ENCODE measurements around the gene NAT16. TPM values are rescaled to one million over a fixed set of nuclear protein-coding genes. Genes with fewer than 3 reads are reported as not detected.

The NAT16 gene
- total and polyA plus RNA-seq, 2 of the 13 experiments (the other 11 are each of a cell fraction or from before 2014, with no cell fraction given), result 0.04 TPM; not detected in 1

GRCh38 chr7:101159696-101160674 lies 20.1 kb downstream of the NAT16 start (continued):
- TF ChIP-seq LBX2 (CRISPR knock-in tag; IDR thresholded peaks at IDR 0.05; ENCODE audit: borderline replicate concordance), result no peak

DNA sequence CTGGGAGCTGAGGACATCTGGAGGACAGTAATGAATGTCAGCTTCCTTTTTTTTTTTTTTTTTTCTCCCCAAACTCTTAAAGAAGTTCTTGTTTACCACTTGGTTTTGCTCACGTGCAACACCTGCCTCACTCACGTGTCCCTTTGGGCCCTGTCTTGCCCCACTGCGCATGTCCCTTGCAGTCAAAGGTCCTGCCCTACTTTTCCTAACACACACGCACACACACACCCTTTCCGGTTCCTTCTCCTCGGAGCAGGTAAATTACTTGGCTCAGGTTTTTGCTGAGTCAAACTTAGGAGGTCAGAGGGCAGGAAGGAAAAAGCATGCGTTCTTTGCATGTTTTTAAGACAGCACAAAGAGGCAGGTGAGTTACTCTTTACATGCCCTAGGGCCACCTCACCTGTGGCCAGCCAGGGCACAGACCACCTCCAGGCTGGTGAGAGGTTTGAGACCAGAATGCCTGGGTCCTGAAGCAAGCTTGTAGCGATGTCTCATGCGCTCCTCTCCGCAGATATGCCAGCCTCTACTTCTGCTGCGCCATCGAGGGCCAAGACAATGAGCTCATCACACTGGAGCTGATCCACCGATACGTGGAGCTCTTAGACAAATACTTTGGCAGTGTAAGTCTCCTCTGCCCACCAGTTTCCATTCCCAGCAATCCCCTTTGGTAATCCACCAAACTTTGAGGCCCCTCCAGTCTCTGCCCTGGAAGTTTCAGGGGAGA lies 23.1 kb downstream of the NAT16 start:
- FAIRE-seq, result no peak
- no peak for ATAC-seq
- no peak overlapping the region for H3K4me3 ChIP-seq (replicated peaks in 1 of 3; ENCODE audit: insufficient read depth in 1 of 3, low read depth in 2 of 3, low read length in 3 of 3)
- no peak overlapping the region for H3K9ac ChIP-seq (ENCODE audit: insufficient read depth, low read depth, low read length)
- H3K79me2 ChIP-seq (ENCODE audit: insufficient read depth, low read length), result peaks cover 8% of the 10 kb centered on the region
- H4K20me1 ChIP-seq (ENCODE audit: insufficient read depth, low read length), result no peaks in the 10 kb centered on the region
- no peaks in the 10 kb centered on the region for H3K9me3 ChIP-seq (ENCODE audit: low read length)
- H2AFZ ChIP-seq (ENCODE audit: low read length), result no peak overlapping the region
- BruUV-seq (replicated peaks), result no TSS peak
- H3K27me3 ChIP-seq (ENCODE audit: control insufficient read depth in 1 of 2, insufficient read depth in 2 of 2, low read length in 2 of 2), result no peaks in the 10 kb centered on the region
- H3K4me2 ChIP-seq (ENCODE audit: low read depth, low read length), result no peak overlapping the region
- POLR2A ChIA-PET, result interaction anchor here (0.6 to 1.2 kb wide), 2 partner anchors 9 to 17 kb away, joined by 3 to 4 read pairs; partner anchors contain the start of gene VGF
- peaks cover 0 to 14% of the 10 kb centered on the region in 2 experiments for H3K36me3 ChIP-seq (replicated peaks in 1 of 2; ENCODE audit: control insufficient read depth in 1 of 2, insufficient read depth in 2 of 2, low read length in 2 of 2)
- CTCF ChIA-PET (ENCODE audit: low intra/inter-chr PET ratio, low total read pairs), result no interaction called here
- in situ Hi-C loops (cut with HindIII; ENCODE audit: extremely low pct_ligation_motif_present, low pct_unique_long_range_greater_than_20kb), result no loop called here
- intact Hi-C loops (cut with micrococcal nuclease; ENCODE audit: unreplicated experiment), result no loop called here
- WGBS (ENCODE audit: low lambda C conversion rate), result 96% methylated on average over 14 of the region's 14 CpGs
- DNase-seq (ENCODE audit: low spot score), result no peak
- peaks cover 20% of the 10 kb centered on the region for H3K4me1 ChIP-seq (ENCODE audit: insufficient read depth, low read length)
- H3K27ac ChIP-seq (ENCODE audit: extremely low read length, insufficient read depth, low read length), result no peak overlapping the region
- no peak for TF ChIP-seq FOXO1 (CRISPR knock-in tag; IDR thresholded peaks at IDR 0.05)
- TF ChIP-seq MATR3 (CRISPR knock-in tag; IDR thresholded peaks at IDR 0.05), result no peak
- no peak for TF ChIP-seq ZNF121 (CRISPR knock-in tag; IDR thresholded peaks at IDR 0.05)
- TF ChIP-seq PBX2 (CRISPR knock-in tag; IDR thresholded peaks at IDR 0.05), result no peak
- TF ChIP-seq, protein P1, sequence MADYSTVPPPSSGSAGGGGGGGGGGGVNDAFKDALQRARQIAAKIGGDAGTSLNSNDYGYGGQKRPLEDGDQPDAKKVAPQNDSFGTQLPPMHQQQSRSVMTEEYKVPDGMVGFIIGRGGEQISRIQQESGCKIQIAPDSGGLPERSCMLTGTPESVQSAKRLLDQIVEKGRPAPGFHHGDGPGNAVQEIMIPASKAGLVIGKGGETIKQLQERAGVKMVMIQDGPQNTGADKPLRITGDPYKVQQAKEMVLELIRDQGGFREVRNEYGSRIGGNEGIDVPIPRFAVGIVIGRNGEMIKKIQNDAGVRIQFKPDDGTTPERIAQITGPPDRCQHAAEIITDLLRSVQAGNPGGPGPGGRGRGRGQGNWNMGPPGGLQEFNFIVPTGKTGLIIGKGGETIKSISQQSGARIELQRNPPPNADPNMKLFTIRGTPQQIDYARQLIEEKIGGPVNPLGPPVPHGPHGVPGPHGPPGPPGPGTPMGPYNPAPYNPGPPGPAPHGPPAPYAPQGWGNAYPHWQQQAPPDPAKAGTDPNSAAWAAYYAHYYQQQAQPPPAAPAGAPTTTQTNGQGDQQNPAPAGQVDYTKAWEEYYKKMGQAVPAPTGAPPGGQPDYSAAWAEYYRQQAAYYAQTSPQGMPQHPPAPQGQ (CRISPR knock-in tag; IDR thresholded peaks at IDR 0.05; ENCODE audit: borderline replicate concordance), result no peak
- TF ChIP-seq ZNF382 (CRISPR knock-in tag; IDR thresholded peaks at IDR 0.05; ENCODE audit: borderline replicate concordance), result no peak
- TF ChIP-seq MAFK (conservative IDR thresholded peaks at IDR 0.05 in 1 of 2, IDR thresholded peaks at IDR 0.05 in 1 of 2; ENCODE audit: low read length in 2 of 2), result peak; percentile 19 to 44; a peak in 2 of 4 replicates
- TF ChIP-seq RFX3 (CRISPR knock-in tag; IDR thresholded peaks at IDR 0.05), result no peak
- TF ChIP-seq KDM6A (CRISPR knock-in tag; IDR thresholded peaks at IDR 0.05; ENCODE audit: low read depth), result no peak
- TF ChIP-seq, protein P2, sequence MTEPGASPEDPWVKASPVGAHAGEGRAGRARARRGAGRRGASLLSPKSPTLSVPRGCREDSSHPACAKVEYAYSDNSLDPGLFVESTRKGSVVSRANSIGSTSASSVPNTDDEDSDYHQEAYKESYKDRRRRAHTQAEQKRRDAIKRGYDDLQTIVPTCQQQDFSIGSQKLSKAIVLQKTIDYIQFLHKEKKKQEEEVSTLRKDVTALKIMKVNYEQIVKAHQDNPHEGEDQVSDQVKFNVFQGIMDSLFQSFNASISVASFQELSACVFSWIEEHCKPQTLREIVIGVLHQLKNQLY (CRISPR knock-in tag; IDR thresholded peaks at IDR 0.05), result no peak
- TF ChIP-seq PITX1 (CRISPR knock-in tag; IDR thresholded peaks at IDR 0.05), result no peak
- no peak for TF ChIP-seq ZNF598 (CRISPR knock-in tag; IDR thresholded peaks at IDR 0.05; ENCODE audit: borderline replicate concordance)
- TF ChIP-seq HHEX (CRISPR knock-in tag; IDR thresholded peaks at IDR 0.05), result no peak
- 0 out of 2 replicates have a peak, but pooled peaks have one; percentile 9 for TF ChIP-seq MAFF (IDR thresholded peaks at IDR 0.05; ENCODE audit: low read depth, low read length)
